ENCODE measurements around the gene NHSL1.

NHSL1 gene

GRCh38 chr6:138521790-138522189, 22.5 kb upstream of the NHSL1 start:
- DNase-seq, result no peak

- DNase-seq, result no peak
Measured at GRCh38 chr6:138520463-138520862, 21.2 kb upstream of the NHSL1 start.

GRCh38 chr6:138518054-138518453, 18.8 kb upstream of the NHSL1 start:
- no peak for DNase-seq

- DNase-seq, result no peak
Measured at GRCh38 chr6:138517635-138518034, 18.3 kb upstream of the NHSL1 start.

GRCh38 chr6:138515657-138516248, 16.5 kb upstream of the NHSL1 start:
- no peak for DNase-seq

- no peak for DNase-seq
Measured at GRCh38 chr6:138514860-138515540, 15.7 kb upstream of the NHSL1 start.

- no peak for DNase-seq
Measured at GRCh38 chr6:138512609-138513008, 13.3 kb upstream of the NHSL1 start.

- no peak for DNase-seq
Measured at GRCh38 chr6:138510093-138510492, 10.8 kb upstream of the NHSL1 start.

GRCh38 chr6:138509371-138509770, 10.1 kb upstream of the NHSL1 start:
- peak; percentile 49 for DNase-seq

- no peak for DNase-seq
Measured at GRCh38 chr6:138508676-138508988, 9.3 kb upstream of the NHSL1 start.

GRCh38 chr6:138507977-138508675, 8.8 kb upstream of the NHSL1 start:
- no peak for DNase-seq

- DNase-seq, result no peak
Measured at GRCh38 chr6:138504764-138505689, 5.7 kb upstream of the NHSL1 start.

GRCh38 chr6:138503881-138504680, 4.8 kb upstream of the NHSL1 start:
- DNase-seq, result no peak

GRCh38 chr6:138502546-138502945, 3.3 kb upstream of the NHSL1 start:
- no peak for DNase-seq

- no peak for DNase-seq
Measured at GRCh38 chr6:138500867-138501446, 1.7 kb upstream of the NHSL1 start.

- no peak for DNase-seq
Measured at GRCh38 chr6:138500045-138500665, 861 bp upstream of the NHSL1 start.

- DNase-seq, result no peak
Measured at GRCh38 chr6:138498629-138499302, 528 bp downstream of the NHSL1 start.

GRCh38 chr6:138497286-138497685, 2.0 kb downstream of the NHSL1 start:
- no peak for DNase-seq

GRCh38 chr6:138494312-138494711, 5.0 kb downstream of the NHSL1 start:
- DNase-seq, result no peak

- no peak for DNase-seq
Measured at GRCh38 chr6:138493413-138493812, 5.9 kb downstream of the NHSL1 start.

GRCh38 chr6:138492871-138493270, 6.4 kb downstream of the NHSL1 start:
- DNase-seq, result no peak
